ENCODE results near the gene MOB1B.
"Not testable (repeated sequence)": the region's sequence is repeated elsewhere in the genome, so short reads cannot be mapped to it uniquely, and the experiment has no call there.

Gene MOB1B

GRCh38 chr4:71009890-71010588, 107.9 kb downstream of the MOB1B start:
- DNase-seq: peak; percentile 9

- no peak for DNase-seq
Measured at GRCh38 chr4:71011451-71011850, 109.3 kb downstream of the MOB1B start.

- not testable (repeated sequence) for DNase-seq
Measured at GRCh38 chr4:71017391-71017790, 115.2 kb downstream of the MOB1B start.

GRCh38 chr4:71020611-71021010, 118.4 kb downstream of the MOB1B start:
- DNase-seq: no peak

- DNase-seq: no peak
Measured at GRCh38 chr4:71025654-71026053, 123.5 kb downstream of the MOB1B start.

GRCh38 chr4:71026086-71026485, 123.9 kb downstream of the MOB1B start:
- DNase-seq: no peak

GRCh38 chr4:71027611-71028010, 125.4 kb downstream of the MOB1B start:
- no peak for DNase-seq

- no peak for DNase-seq
Measured at GRCh38 chr4:71029504-71029903, 127.3 kb downstream of the MOB1B start.

GRCh38 chr4:71032106-71032505, 129.9 kb downstream of the MOB1B start:
- DNase-seq: not testable (repeated sequence)

All from CD4-positive, alpha-beta T cell treated with Interleukin-6 for 4 hours (primary cell).